Psoas muscle (tissue), 8 donors: ENCODE data around the gene DAP. TPM values are rescaled to one million over a fixed set of nuclear protein-coding genes. Genes with fewer than 3 reads are reported as not detected.

Source experiments
- ATAC-seq, 4 donors: fragments of 200-7000 bp; cut with Tn5 transposase; one replicate each; pipeline ENCODE4 v1.9.1; 2020; ENCODE audit warnings: moderate library complexity in 3 of 4, mild to moderate bottlenecking in 2 of 4
- DNase-seq, 2 donors: peaks; one replicate each; pipeline ENCODE4 v3.0.0-alpha.2; 2020
- H3K27ac ChIP-seq: fragments of 200-600 bp; one replicate; pipeline ENCODE4 v1.8.0; 2022
- H3K27me3 ChIP-seq, 3 donors: fragments of 200-600 bp in 1 of 3; one replicate each; pipeline versions ENCODE4 v1.6.1 to v1.8.0; 2013 to 2022; ENCODE audit warnings: low read length in 2 of 3, mild to moderate bottlenecking in 2 of 3, moderate library complexity in 1 of 3; ENCODE audit not compliant: insufficient read depth in 3 of 3
- H3K36me3 ChIP-seq, 2 donors: fragments of 200-600 bp in 1 of 2; one replicate each; pipeline versions ENCODE4 v1.6.1 to v1.8.0; 2013 to 2022; ENCODE audit warnings: low read depth in 1 of 2, mild to moderate bottlenecking in 1 of 2, moderate library complexity in 1 of 2; ENCODE audit not compliant: insufficient read depth in 1 of 2
- H3K4me1 ChIP-seq: fragments of 200-600 bp; one replicate; pipeline ENCODE4 v1.8.0; 2022
- H3K4me3 ChIP-seq: fragments of 200-600 bp; one replicate; pipeline ENCODE4 v1.8.0; 2022; ENCODE audit warnings: mild to moderate bottlenecking
- H3K9me3 ChIP-seq: fragments of 200-600 bp; one replicate; pipeline ENCODE4 v1.8.0; 2022
- CTCF ChIP-seq: fragments of 200-600 bp; IDR thresholded peaks from one replicate; pipeline ENCODE4 v1.8.0; 2022; ENCODE audit warnings: antibody characterized with exemption
- WGBS, 3 donors: extraction: QIAGEN DNeasy Blood & Tissue Kit; methylation state at CpG; one replicate each; pipeline versions ENCODE4 v1.1.6 to v1.1.7; 2013; 5-methylcytosine and 5-hydroxymethylcytosine counted together
- intact Hi-C, 2 donors: fragments of 100-400 bp; cut with DNase I; formaldehyde crosslinking; loops; one replicate each; pipeline versions ENCODE4 v1.11.0 to v1.14.2; 2022
- polyA plus RNA-seq, 3 donors: library from polyadenylated mRNA; stranded (reverse); fragments of 200-250 nt; gene quantifications; one replicate each; pipeline ENCODE4 v1.2.3, GENCODE V29; 2013
- total RNA-seq, 4 donors: library from RNA; stranded (reverse); fragmentation: NEBNext Ultra II Directional in 2 of 4; extraction: Animal tissue kit (Norgen Biotek cat#: 25700) in 2 of 4; gene quantifications; one replicate each; pipeline versions ENCODE4 v1.2.1 to v1.2.4, GENCODE V29; 2021 to 2023
- donor health status: healthy with polysubstance abuse.
- donor health status: DM: no; HTN: no; CAD: no; lungs with moderate emphysema.
- donor health status: Bipolar disorder and iron deficiency.
- donor health status: healthy.
- donor health status: DM: yes; HTN: yes; CAD: no.
- donor health status: DM: no; HTN: no; CAD: no.
- donor health status: DM: no; HTN: no; CAD: no.
- donor health status: DM: yes; HTN: yes; CAD: no.

The DAP gene
- total and polyA plus RNA-seq, 7 donors, result 3.6 to 8.1 (median 5.1) TPM

- Histone ChIP-seq H3K27ac (no peak overlapping the region), H3K9me3 (no peaks in the 10 kb centered on the region), H3K4me1 (no peaks in the 10 kb centered on the region), H3K36me3 (peaks cover 0 to 3% of the 10 kb centered on the region in 2 donors), H3K4me3 (no peak overlapping the region), H3K27me3 (no peaks in the 10 kb centered on the region)
- no peak for ATAC-seq
- intact Hi-C loops, result no loop called here
- TF ChIP-seq CTCF, result no peak
- WGBS, 3 donors, result 71 to 84% (median 81%) methylated on average over 4 of the region's 4 CpGs
- no peak for DNase-seq
Measured at GRCh38 chr5:10676224-10676623, 84.8 kb downstream of the DAP start.

GRCh38 chr5:10675177-10675700, 85.8 kb downstream of the DAP start:
- no peaks in the 10 kb centered on the region for H3K4me1 ChIP-seq
- H3K9me3 ChIP-seq, result no peaks in the 10 kb centered on the region
- TF ChIP-seq CTCF, result no peak
- H3K27me3 ChIP-seq, result no peaks in the 10 kb centered on the region
- 84 to 88% (median 85%) methylated on average over 13 to 14 of the region's 14 CpGs for WGBS, 3 donors
- H3K27ac ChIP-seq, result no peak overlapping the region
- peaks cover 0 to 3% of the 10 kb centered on the region in 2 donors for H3K36me3 ChIP-seq
- ATAC-seq (no peak), DNase-seq (no peak)
- no peak overlapping the region for H3K4me3 ChIP-seq
- intact Hi-C loops, result no loop called here

GRCh38 chr5:10674582-10674981, 86.5 kb downstream of the DAP start:
- Histone ChIP-seq H3K4me1 (no peaks in the 10 kb centered on the region), H3K36me3 (peaks cover 0 to 2% of the 10 kb centered on the region in 2 donors), H3K9me3 (no peaks in the 10 kb centered on the region), H3K27me3 (no peaks in the 10 kb centered on the region), H3K27ac (no peak overlapping the region), H3K4me3 (no peak overlapping the region)
- no peak for TF ChIP-seq CTCF
- intact Hi-C loops, result no loop called here
- ATAC-seq (no peak), DNase-seq (no peak)
- 53 to 74% (median 54%) methylated on average over 4 to 6 of the region's 6 CpGs for WGBS, 3 donors

- no peak overlapping the region for H3K27ac ChIP-seq
- H3K4me1 ChIP-seq, result no peaks in the 10 kb centered on the region
- WGBS, 3 donors, result 83 to 84% (median 84%) methylated on average over 11 of the region's 11 CpGs
- H3K27me3 ChIP-seq, result no peaks in the 10 kb centered on the region
- DNase-seq, result no peak
- H3K9me3 ChIP-seq, result no peaks in the 10 kb centered on the region
- TF ChIP-seq CTCF, result no peak
- intact Hi-C loops, result no loop called here
- ATAC-seq, result no peak
- H3K36me3 ChIP-seq, result no peaks in the 10 kb centered on the region
- no peak overlapping the region for H3K4me3 ChIP-seq
Measured at GRCh38 chr5:10674096-10674495, 86.9 kb downstream of the DAP start.

- no peak for ATAC-seq
- 64 to 76% (median 73%) methylated on average over 9 of the region's 9 CpGs for WGBS, 3 donors
- intact Hi-C loops, result no loop called here
Measured at GRCh38 chr5:10673407-10673806, 87.6 kb downstream of the DAP start.

More at GRCh38 chr5:10673407-10673806, 87.6 kb downstream of the DAP start:
- DNase-seq, result no peak
- no peak for TF ChIP-seq CTCF
- H3K36me3 ChIP-seq, result no peaks in the 10 kb centered on the region
- no peaks in the 10 kb centered on the region for H3K27me3 ChIP-seq
- no peaks in the 10 kb centered on the region for H3K9me3 ChIP-seq
- H3K4me1 ChIP-seq, result no peaks in the 10 kb centered on the region
- no peak overlapping the region for H3K27ac ChIP-seq
- no peak overlapping the region for H3K4me3 ChIP-seq
